HepG2 (cell line): Measurements from ENCODE around the gene ATG4B.

Experiments used
- BRCA1 ChIP-seq: sonication (generic); formaldehyde crosslinking; IDR thresholded peaks from 2 replicates; pipeline ENCODE4 v1.4.0; 2020; ENCODE audit warnings: missing genetic modification reagents
- CTCF ChIP-seq: sonication (generic); formaldehyde crosslinking; IDR thresholded peaks from 2 replicates; pipeline ENCODE4 v1.5.0; 2020; ENCODE audit warnings: mild to moderate bottlenecking, missing genetic modification reagents, moderate library complexity
- ETV6 ChIP-seq: sonication (generic); formaldehyde crosslinking; conservative IDR thresholded peaks from 2 replicates; pipeline ENCODE4 v1.4.0; 2020; ENCODE audit warnings: missing genetic modification reagents
- HINFP ChIP-seq: sonication (generic); formaldehyde crosslinking; IDR thresholded peaks from 2 replicates; pipeline ENCODE4 v1.4.0; 2020; ENCODE audit warnings: low read depth, mild to moderate bottlenecking, missing genetic modification reagents
- MAX ChIP-seq: IDR thresholded peaks from 2 replicates; pipeline ENCODE4 v1.6.1; 2012; ENCODE audit warnings: inconsistent platforms
- PBX3 ChIP-seq: sonication (generic); formaldehyde crosslinking; IDR thresholded peaks from 2 replicates; pipeline ENCODE4 v1.8.1; 2023; ENCODE audit warnings: missing genetic modification reagents, inconsistent platforms, borderline replicate concordance
- POLR2A ChIP-seq, 2 experiments: IDR thresholded peaks; 2 replicates each; pipeline ENCODE4 v1.6.1; 2011; ENCODE audit warnings: low read depth in 2 of 2, low read length in 2 of 2, mild to moderate bottlenecking in 1 of 2, moderate library complexity in 1 of 2; ENCODE audit not compliant: insufficient read depth in 1 of 2
- ZNF121 ChIP-seq: sonication (generic); formaldehyde crosslinking; IDR thresholded peaks from 2 replicates; pipeline ENCODE4 v1.5.0; 2020; ENCODE audit warnings: mild to moderate bottlenecking, missing genetic modification reagents
- ZNF343 ChIP-seq: sonication (generic); formaldehyde crosslinking; IDR thresholded peaks from 2 replicates; pipeline ENCODE4 v1.4.0; 2020; ENCODE audit warnings: mild to moderate bottlenecking, missing genetic modification reagents

GRCh38 chr2:241609859-241610793 is 27.4 kb upstream of the ATG4B start:
- TF ChIP-seq BRCA1 (CRISPR knock-in tag) (no peak), ETV6 (CRISPR knock-in tag) (no peak; the same call in 1 of the 2 replicates), POLR2A (IDR thresholded peaks at IDR 0.05; ENCODE audit: insufficient read depth in 1 of 2, low read depth in 2 of 2, low read length in 2 of 2) (peak; percentile 77 to 95), CTCF (CRISPR knock-in tag) (peak; percentile 90), PBX3 (CRISPR knock-in tag) (no peak), HINFP (CRISPR knock-in tag) (peak; percentile 63; the same call in 1 of the 2 replicates), ZNF343 (CRISPR knock-in tag) (no peak), MAX (peak; percentile 93), ZNF121 (CRISPR knock-in tag) (peak; percentile 58; the same call in 1 of the 2 replicates)
